NCI-H460 (cell line): ENCODE data around the gene NOCT. TPM values are rescaled to one million over a fixed set of nuclear protein-coding genes. Genes with fewer than 3 reads are reported as not detected.
"Not testable (repeated sequence)": the region's sequence is repeated elsewhere in the genome, so short reads cannot be mapped to it uniquely, and the experiment has no call there.

Experiments used
- DNase-seq: peaks from one replicate; pipeline ENCODE4 v3.0.0-alpha.2; 2016; ENCODE audit warnings: low read depth; ENCODE audit errors: extremely low read depth
- total RNA-seq: library from RNA; depleted of rRNA; stranded (reverse); fragments of >200 nt; shearing (Covaris generic); gene quantifications from 2 replicates; pipeline ENCODE4 v1.2.3, GENCODE V29; 2014

Gene NOCT
- total RNA-seq, 1 experiment from 2014 or later, result 19.7 TPM

DNA sequence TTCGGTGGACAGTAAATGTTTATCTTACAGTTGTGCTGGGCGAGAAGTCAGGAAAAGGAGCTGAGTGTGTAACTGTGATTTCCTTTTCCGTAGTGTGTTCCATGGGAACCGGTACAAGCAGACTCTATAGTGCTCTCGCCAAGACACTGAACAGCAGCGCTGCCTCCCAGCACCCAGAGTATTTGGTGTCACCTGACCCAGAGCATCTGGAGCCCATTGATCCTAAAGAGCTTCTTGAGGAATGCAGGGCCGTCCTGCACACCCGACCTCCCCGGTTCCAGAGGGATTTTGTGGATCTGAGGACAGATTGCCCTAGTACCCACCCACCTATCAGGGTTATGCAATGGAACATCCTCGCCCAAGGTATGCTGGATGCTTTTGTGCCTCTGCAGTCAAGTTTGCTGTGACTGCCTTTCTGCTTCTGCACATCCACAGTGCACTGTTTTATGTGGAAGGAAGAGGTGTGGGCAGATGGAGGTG is 27.4 kb downstream of the NOCT start:
- DNase-seq, result no peak

DNA sequence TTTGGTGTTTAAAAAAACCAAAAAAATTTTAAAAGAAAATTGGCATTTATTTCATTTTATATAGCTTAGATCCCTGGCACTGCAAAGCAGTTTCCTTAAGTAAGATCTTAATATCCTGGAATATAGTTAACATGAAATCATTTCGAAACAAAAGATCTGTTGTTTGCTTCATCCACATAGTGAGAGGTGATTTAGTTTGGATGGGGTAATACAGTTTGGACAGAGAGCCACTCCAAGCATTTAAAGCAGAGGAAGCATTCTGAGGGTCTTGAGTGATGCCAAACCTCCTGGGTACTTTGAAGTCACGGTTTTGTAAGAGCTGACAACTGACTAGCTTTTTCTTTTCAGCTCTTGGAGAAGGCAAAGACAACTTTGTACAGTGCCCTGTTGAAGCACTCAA is 28.7 kb downstream of the NOCT start:
- DNase-seq, result no peak

DNA sequence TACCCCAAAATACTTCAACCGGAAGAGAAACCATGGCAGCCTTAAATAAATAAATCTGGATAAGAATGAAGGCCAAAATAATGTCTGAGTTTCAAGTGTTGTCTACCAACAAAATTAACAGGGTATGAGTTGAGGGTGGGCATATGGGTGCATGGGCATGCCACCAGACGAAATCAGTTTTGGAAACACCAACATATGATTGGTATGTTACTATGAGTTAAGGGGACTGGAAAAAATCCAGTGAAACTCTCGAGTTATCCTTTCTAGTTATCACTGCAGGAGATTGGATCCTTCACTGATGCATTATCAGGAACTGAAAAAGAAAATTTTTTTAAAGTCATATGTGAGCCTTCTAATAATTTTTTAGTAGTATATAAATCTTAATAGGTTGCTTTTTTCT is 32.4 kb downstream of the NOCT start:
- DNase-seq, result no peak

DNA sequence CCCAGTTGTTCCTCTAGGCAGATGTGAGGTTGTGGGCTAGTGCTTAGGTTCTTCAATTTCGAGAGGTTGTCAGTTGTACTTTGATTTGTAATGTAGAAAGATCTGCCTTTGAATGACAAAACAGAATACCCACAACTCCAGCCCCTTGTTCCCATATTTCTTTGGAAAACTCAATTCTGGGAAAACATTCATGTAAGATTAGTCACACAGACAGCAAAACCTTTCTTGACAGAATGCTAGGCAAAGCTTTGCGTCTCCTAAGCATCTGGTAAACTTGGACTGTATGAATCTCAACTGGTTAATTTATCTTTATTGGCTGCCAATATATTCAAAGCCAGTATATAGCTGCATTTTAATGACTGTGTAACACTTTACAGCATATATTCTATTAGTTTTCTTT is 34.9 kb downstream of the NOCT start:
- no peak for DNase-seq

DNA sequence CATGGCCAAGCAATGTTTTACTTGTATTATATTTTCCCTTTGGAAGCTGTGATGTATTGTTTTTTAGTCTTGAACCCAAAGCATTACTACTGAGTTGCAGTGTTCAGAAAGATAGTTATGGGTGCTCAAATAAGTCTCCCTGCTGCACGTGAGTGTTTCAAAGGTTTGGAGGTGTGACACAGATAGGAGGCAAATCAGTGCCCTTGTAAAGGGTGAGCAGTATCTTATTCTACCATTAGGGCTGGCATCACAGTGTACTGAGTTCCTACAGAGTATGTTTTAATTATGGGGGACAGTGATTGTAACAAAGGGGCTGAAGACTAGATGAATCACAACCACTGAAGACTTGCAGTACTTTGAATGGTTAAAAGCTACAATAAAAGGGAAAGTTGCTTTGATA is 38.3 kb downstream of the NOCT start:
- DNase-seq, result no peak

DNA sequence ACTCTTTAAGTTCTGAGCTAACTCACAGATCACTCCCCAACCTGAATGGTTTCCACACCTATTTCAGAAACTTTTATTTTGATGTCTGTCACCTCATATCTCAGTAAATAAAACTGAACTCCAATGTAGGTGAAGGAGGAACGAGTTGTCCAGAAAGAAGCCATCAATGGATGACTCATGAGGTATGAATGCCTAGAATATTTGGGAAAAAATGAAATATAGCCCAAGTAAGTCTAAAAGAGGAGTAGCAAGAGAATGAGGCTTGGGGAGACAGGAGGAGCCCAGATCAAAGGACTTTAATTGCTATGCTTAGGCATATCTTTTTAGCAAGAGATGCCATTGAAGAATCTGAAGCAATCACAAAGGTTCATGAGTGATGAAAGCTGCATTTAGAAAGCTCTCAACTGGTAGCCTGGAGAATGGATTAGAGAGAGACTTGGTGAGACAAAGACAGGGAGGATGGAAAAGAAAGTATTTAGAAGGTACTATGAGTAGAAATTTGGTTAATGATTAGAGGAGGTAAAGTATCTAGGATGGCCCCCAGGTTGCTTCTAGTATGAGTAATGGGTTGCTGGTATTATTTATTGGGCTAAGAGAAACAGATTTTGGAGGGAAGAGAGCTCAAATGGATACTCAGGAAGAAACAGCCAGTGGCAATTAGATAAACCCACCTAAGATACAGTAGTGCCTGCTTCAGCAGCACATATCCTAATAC is 39.4 kb downstream of the NOCT start:
- no peak for DNase-seq

DNA sequence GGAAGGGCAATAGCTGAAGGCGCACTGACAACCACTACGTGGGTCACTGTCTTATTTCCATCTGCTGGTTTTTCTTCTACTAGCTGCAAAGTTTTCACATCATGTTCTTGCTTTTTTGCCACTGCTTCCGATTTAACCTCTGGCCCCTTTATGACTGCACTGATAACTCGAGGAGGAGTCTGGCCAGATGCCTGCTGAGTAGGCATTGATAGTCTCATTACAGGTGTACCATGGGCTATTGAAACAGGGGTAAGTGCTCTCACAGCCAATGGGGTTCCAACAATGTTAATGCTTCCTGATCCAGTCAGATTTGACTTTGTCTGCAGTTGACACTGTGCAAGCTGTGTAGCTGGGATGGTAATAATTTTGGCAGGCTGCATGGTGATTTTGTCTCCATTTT is 43.4 kb downstream of the NOCT start:
- DNase-seq, result not testable (repeated sequence)

DNA sequence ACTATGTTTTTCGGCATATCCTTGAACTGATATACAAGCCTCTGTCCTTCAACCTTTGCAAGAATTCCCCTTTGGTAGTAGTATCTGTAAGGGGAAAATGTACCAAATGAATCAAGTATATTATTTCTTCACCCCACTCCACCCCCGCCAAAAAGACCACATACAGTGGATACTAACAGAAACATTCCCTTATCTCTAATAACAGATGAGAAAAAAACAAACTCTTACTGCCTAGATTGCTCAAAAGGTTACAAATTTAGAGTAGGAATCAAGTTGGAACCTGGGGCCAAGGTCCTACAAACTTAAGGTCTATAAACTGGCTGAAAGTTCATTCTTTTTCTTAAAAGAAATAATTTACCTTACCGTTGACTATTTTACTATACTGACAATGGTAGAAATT is 45.0 kb downstream of the NOCT start:
- DNase-seq, result no peak

DNA sequence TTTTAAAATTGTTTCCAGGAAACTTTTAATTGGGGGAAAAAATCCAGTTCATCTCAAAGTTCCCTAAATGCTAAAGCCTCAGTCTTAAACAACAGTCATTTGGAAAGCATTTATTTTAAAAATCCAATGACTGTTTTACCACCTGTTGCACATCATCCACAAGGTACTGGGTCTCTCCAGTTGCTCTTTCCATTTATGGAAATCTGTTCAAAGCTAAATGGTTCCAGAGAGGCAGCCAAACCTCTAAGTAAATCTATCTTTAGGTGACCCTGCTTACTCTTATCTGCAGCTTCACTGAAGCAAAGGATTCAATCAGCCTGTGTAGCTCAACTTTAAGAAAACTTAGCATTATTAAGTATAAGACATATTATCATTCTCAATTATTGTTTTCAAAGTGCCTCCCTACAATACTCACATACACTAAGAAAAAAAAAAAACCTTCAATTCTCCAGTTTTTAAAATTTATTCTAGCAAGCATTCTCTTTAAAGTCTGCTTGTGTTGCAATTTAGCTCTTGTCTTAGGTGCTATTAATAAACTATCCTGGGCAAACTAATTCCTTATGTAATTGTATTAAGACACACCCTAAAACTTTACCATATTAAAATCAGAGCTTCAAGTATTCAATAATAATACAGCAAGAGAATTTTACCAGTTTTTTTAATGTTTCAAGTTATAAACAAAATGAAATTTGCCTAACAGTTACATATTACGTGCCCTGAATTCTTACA is 60.6 kb downstream of the NOCT start:
- no peak for DNase-seq

DNA sequence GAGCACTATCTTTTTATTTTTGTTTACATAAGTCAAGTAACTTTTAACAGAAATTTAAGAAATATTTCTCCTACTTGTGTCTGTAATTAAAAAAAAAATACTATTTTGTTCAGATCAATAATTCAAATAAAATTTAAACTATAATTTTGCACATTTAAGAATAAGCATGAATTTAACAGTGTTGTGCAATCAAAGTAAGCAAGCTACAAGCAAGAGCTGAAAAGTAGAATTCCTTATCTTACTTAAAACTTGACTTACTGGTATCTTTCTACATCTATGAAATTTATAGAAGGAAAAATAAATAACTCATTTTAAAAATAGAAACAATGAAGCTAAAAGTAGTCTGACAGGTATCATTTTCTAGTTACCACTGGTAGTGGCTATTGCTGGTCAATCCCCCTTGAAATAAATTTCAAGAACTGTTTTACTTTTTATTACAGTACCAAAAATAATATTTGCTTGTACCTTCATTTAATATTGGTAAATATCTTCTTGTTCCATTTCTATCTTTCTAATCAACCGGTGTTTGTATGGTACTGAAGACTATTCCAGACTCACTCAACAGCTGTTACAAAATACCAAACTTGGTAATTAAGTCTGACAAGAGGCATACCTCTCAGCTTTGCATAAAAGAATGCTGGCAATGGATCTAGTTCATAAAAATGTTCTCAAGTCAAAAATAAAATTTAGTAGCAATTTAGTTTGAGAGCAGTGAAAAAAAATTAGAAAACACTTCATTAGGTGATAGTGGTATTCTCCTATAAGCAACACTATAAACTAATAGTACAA is 62.2 kb downstream of the NOCT start:
- no peak for DNase-seq

DNA sequence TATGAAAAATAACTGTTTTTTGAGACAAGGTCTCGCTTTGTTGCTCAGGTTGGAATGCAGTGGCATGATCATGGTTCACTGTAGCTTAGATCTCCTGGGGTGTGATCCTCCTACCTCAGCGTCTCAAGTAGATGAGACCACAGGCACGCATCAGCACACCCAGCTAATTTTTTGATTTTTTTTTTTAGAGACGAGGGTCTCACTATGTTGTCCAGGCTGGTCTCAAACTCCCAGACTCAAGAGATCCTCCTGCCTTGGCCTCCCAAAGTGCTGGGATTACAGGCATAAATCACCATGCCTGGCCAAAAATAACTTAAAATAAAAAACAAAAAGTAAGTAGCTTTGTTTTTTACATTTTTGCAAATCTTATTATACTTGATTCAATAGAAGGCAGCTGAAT is 63.3 kb downstream of the NOCT start:
- no peak for DNase-seq

DNA sequence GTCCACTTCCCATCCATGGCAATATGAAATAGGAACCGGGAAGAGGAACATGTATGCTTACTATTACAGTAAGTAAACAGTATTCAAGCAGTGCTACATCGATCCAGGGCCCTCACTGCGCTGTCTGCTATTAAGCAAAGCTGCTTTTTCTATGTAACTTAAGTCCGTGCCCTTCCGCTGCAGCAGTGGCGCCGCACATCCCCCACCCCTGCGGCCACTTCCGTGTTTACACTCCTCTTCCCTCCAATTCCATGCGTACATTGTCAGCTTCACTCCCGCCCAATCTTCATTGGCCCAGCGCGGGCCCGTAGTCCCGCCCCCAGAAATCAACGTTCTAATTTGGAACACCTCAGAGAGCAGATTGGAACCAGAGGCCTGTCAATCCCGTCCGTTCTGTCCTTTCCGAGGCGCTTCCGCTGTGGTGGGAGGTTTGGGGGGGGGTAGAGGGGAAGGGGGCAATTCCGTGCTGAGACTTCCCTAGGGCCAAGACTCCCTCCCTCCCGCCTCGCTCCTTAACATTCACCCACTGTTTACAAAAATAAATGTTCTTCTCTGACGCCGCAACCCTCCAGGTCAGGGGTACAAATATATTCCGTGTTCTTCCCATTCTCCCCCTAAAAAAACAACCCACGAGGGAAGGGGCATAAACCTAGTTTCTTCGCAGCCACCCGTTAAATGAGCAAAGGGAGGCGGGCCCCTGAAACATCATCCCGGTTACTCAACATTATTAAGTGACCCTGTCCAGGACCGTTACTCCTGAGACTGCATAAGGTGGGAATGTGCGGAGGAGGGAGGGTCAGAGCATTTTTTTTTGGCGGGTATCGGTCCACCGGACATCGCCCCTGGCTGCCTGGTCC is 67.4 kb downstream of the NOCT start:
- peak; percentile 96 for DNase-seq

DNA sequence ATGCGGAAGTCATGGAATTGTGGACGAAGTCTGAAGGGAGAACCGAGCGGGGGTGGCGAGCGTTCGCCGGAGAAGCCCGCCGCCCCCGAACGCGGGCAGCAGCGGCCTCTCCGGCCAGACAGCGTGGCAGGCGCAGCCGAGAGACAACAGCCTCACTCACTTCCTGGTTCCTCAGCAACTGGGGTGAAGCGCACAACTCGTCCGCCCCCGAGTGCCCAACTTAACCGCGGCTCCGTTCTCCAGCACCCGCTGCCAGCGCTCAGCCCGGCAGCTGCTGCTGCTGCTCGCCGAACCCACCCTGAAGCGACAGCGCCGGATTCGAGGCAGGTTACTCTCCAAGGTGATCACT is 68.0 kb downstream of the NOCT start:
- DNase-seq, result peak; percentile 33

DNA sequence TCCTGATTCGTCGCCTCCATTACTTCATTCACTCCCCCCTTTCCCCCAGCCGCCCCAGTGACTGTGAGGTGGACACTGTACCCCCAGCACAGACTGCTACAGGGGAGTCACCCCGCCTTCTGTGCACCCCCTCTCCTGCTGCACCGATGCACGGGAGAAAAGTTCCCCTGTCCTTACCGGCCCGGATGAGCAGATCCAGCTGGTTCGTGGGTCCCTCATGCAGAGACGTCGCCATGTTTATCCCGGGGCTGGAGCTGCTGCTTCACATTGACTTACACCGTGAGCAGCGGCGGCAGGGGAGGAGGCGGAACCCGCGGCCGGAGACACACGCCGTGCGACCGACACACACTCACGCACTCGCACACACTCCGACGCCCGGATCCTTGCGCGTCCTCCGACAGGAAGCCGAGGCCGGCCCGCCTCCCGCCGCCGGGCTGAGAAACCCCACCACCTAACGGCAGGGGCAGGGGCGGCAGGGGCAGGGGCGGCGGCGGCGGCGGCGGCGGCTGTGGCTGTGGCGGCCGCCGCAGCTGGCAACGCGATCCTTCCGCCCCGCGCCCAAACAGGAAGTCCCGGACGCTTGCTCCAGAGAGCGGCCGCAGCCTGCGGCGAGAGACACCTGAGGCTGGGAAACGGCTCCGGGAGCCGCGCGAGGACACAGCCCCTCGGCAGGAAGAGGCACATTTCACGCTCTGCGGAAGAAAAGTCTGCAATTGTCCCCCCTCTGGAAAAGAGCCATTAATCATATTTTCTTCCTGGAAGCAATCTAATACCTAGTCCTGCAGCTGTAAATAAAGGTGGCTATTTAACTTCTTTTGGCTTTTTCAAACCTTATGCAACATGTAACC is 68.6 kb downstream of the NOCT start:
- peak; percentile 82 for DNase-seq

DNA sequence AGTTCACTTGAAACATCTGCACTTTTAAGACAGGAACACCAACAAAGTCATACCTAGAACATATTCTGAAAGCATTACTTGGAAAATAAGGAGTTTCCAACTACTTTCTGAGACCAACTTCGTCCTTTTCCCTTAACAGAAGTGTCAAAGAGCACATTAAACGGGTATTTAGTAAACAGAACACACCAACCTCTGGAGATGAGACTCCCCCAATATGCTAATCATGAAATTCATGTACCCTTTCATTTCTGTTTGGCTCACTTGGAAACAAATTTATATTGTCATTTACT is 69.2 kb downstream of the NOCT start:
- DNase-seq, result no peak

DNA sequence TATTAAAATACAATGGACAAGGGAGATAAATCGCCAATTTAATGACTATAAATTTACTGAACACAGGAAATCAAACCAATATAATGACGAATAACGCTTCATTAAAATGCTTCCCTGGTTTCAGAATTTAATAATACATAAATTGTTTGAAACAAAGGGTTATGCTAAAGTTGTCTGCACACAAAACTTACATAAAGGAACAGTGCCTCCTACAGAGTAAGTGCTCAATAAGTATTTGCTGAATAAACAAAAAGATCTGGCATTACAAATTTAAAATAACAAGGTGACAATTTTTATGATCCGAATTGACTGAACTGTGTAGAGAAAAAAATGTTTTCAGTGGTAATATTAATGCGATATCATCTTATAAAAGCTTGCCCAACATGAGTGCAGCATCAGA is 69.6 kb downstream of the NOCT start:
- no peak for DNase-seq

DNA sequence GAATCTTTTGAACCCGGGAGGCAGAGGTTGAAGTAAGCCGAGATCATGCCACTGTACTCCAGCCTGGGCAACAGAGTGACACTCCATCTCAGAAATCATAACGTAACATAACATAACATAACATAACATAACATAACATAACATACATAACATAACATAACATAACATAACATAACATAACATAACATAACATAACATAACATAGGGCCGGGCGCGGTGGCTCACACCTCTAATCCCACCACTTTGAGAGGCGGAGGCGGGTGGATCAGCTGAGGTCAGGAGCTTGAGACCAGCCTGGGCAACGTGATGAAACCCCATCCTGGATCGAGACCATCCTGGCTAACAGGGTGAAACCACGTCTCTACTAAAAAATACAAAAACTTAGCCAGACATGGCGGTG is 76.7 kb downstream of the NOCT start:
- no peak for DNase-seq
